GM23338 (cell line): ENCODE results near the gene ADGRV1.

Source experiments
- CTCF ChIP-seq, 2 experiments: fragments of 200-600 bp in 1 of 2; sonication (generic) in 1 of 2; conservative IDR thresholded peaks; 2 replicates each; pipeline versions ENCODE4 v1.5.1 to v1.6.1; 2016 to 2017; ENCODE audit warnings: antibody characterized with exemption in 2 of 2, low read depth in 2 of 2, mild to moderate bottlenecking in 2 of 2, moderate library complexity in 1 of 2
- EZH2 ChIP-seq: fragments of 200-600 bp; sonication (generic); IDR thresholded peaks from one replicate; pipeline ENCODE4 v1.8.0; 2017; ENCODE audit warnings: antibody characterized with exemption, mild to moderate bottlenecking, low read depth; ENCODE audit not compliant: unreplicated experiment
- EZH2phosphoT487 ChIP-seq: fragments of 200-600 bp; sonication (generic); IDR thresholded peaks from one replicate; pipeline ENCODE4 v1.8.1; 2018; ENCODE audit warnings: antibody characterized with exemption; ENCODE audit not compliant: unreplicated experiment
- JUNB ChIP-seq: IDR thresholded peaks from one replicate; pipeline ENCODE4 v1.6.1; 2016; ENCODE audit warnings: antibody characterized with exemption; ENCODE audit not compliant: unreplicated experiment
- POLR2AphosphoS5 ChIP-seq: IDR thresholded peaks from 2 replicates; pipeline ENCODE4 v1.6.1; 2016; ENCODE audit warnings: antibody characterized with exemption, low read depth
- REST ChIP-seq: IDR thresholded peaks from one replicate; pipeline ENCODE4 v1.6.1; 2018; ENCODE audit warnings: antibody characterized with exemption; ENCODE audit not compliant: unreplicated experiment

GRCh38 chr5:91007780-91008402 lies 449.3 kb downstream of the ADGRV1 start:
- no peak for TF ChIP-seq CTCF (conservative IDR thresholded peaks at IDR 0.05; ENCODE audit: low read depth in 2 of 2)
- TF ChIP-seq REST, result no peak
- no peak for TF ChIP-seq EZH2
- no peak for TF ChIP-seq EZH2phosphoT487
- no peak for TF ChIP-seq JUNB
- no peak for TF ChIP-seq POLR2AphosphoS5
